A673 (cell line): ENCODE results near the gene PRSS48. TPM values are rescaled to one million over a fixed set of nuclear protein-coding genes. Genes with fewer than 3 reads are reported as not detected.

Experiments used
- BruUV-seq: library from RNA; stranded (reverse); fragments of 400-500 nt; replicated peaks from 2 replicates; lab custom pipeline; 2021; lab: Mats Ljungman, UMichigan
- CTCF ChIA-PET: fragments of 300-600 bp; sonication (Branson Sonifier 250); formaldehyde crosslinking; loops from one replicate; lab custom pipeline; 2022; ENCODE audit warnings: antibody characterized with exemption; lab: Charles Lee
- POLR2A ChIA-PET: fragments of 300-600 bp; sonication (Branson Sonifier 250); formaldehyde crosslinking; loops from one replicate; lab custom pipeline; 2022; ENCODE audit warnings: antibody characterized with exemption; ENCODE audit not compliant: low non-redundant PET; lab: Charles Lee
- DNase-seq: peaks from one replicate; pipeline ENCODE4 v3.0.0-alpha.2; 2015; ENCODE audit warnings: low spot score
- H3K27ac ChIP-seq: fragments of 200-600 bp; sonication (generic); 2 replicates; pipeline ENCODE4 v1.5.1; 2016; ENCODE audit warnings: mixed run types, low read depth, mild to moderate bottlenecking, mixed read lengths, antibody characterized with exemption, low read length; ENCODE audit not compliant: poor library complexity, severe bottlenecking
- H3K27me3 ChIP-seq: fragments of 200-600 bp; sonication (generic); replicated peaks from 2 replicates; pipeline ENCODE4 v1.6.1; 2017; ENCODE audit warnings: mixed run types, low read depth, mild to moderate bottlenecking, mixed read lengths, antibody characterized with exemption, low read length; ENCODE audit not compliant: insufficient read depth, poor library complexity
- H3K36me3 ChIP-seq: fragments of 200-600 bp; sonication (generic); 2 replicates; pipeline ENCODE4 v1.6.1; 2016; ENCODE audit warnings: mixed run types, mild to moderate bottlenecking, mixed read lengths, antibody characterized with exemption, low read length; ENCODE audit not compliant: insufficient read depth, poor library complexity, severe bottlenecking
- H3K4me1 ChIP-seq: fragments of 200-600 bp; sonication (generic); 2 replicates; pipeline ENCODE4 v1.6.1; 2017; ENCODE audit warnings: mixed run types, mild to moderate bottlenecking, mixed read lengths, antibody characterized with exemption, low read length; ENCODE audit not compliant: insufficient read depth, poor library complexity, severe bottlenecking
- H3K4me3 ChIP-seq: fragments of 200-600 bp; sonication (generic); 2 replicates; pipeline ENCODE4 v1.5.1; 2016; ENCODE audit warnings: low read depth, mixed run types, mild to moderate bottlenecking, mixed read lengths, low read length; ENCODE audit not compliant: poor library complexity, severe bottlenecking
- H3K9me3 ChIP-seq: fragments of 200-600 bp; sonication (generic); 2 replicates; pipeline ENCODE4 v1.6.1; 2016; ENCODE audit warnings: mixed run types, low read depth, mild to moderate bottlenecking, mixed read lengths, antibody characterized with exemption, low read length; ENCODE audit not compliant: poor library complexity, severe bottlenecking
- EZH2 ChIP-seq: fragments of 200-600 bp; sonication (generic); IDR thresholded peaks from 2 replicates; pipeline ENCODE4 v1.6.1; 2017; ENCODE audit warnings: borderline replicate concordance, low read depth, mild to moderate bottlenecking, mixed read lengths, antibody characterized with exemption, low read length; ENCODE audit not compliant: poor library complexity, severe bottlenecking
- intact Hi-C: fragments of 100-400 bp; cut with micrococcal nuclease; formaldehyde crosslinking; loops from one replicate; pipeline ENCODE4 v1.10.0; 2022; ENCODE audit not compliant: unreplicated experiment
- total RNA-seq: library from RNA; stranded (reverse); gene quantifications from 2 replicates; pipeline ENCODE4 v1.2.3, GENCODE V29; 2021
- TF ChIP-seq, protein P1 (sequence below): fragments of 300-800, 200-600 bp; sonication (generic); conservative IDR thresholded peaks from 2 replicates; pipeline ENCODE4 v1.5.1; 2017; ENCODE audit warnings: low read depth, mild to moderate bottlenecking, antibody characterized with exemption, low read length, moderate library complexity, mixed read lengths

The PRSS48 gene
- total RNA-seq, 1 experiment from 2014 or later, result not detected

DNA sequence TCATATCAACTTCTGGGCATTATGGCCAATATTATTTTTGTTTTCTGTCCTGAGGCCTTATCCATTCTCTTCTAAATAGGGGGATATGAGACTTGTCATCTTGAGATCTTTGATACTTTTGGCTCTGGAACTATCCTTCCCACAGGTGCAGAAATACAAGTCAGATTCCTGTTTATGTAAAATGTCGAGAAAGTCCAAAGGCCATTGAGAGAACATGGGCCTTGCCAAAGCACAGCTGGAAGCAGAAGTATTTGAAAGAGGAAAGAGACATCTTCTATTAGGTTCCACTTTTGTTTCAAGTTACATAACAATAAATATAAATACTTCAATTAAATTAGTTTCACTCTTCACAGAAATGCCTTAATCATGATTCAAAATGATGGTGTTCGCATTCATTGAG is 20.8 kb upstream of the PRSS48 start:
- no peaks in the 10 kb centered on the region for H3K36me3 ChIP-seq
- no peaks in the 10 kb centered on the region for H3K9me3 ChIP-seq
- H3K4me1 ChIP-seq, result no peaks in the 10 kb centered on the region
- ChIA-PET CTCF (no interaction called here), POLR2A (no interaction called here)
- intact Hi-C loops, result no loop called here
- no peak overlapping the region for H3K4me3 ChIP-seq
- TF ChIP-seq, protein P1, sequence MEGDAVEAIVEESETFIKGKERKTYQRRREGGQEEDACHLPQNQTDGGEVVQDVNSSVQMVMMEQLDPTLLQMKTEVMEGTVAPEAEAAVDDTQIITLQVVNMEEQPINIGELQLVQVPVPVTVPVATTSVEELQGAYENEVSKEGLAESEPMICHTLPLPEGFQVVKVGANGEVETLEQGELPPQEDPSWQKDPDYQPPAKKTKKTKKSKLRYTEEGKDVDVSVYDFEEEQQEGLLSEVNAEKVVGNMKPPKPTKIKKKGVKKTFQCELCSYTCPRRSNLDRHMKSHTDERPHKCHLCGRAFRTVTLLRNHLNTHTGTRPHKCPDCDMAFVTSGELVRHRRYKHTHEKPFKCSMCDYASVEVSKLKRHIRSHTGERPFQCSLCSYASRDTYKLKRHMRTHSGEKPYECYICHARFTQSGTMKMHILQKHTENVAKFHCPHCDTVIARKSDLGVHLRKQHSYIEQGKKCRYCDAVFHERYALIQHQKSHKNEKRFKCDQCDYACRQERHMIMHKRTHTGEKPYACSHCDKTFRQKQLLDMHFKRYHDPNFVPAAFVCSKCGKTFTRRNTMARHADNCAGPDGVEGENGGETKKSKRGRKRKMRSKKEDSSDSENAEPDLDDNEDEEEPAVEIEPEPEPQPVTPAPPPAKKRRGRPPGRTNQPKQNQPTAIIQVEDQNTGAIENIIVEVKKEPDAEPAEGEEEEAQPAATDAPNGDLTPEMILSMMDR, result no peak
- TF ChIP-seq EZH2, result no peak
- no TSS peak for BruUV-seq
- no peaks in the 10 kb centered on the region for H3K27me3 ChIP-seq
- DNase-seq, result no peak
- no peak overlapping the region for H3K27ac ChIP-seq

DNA sequence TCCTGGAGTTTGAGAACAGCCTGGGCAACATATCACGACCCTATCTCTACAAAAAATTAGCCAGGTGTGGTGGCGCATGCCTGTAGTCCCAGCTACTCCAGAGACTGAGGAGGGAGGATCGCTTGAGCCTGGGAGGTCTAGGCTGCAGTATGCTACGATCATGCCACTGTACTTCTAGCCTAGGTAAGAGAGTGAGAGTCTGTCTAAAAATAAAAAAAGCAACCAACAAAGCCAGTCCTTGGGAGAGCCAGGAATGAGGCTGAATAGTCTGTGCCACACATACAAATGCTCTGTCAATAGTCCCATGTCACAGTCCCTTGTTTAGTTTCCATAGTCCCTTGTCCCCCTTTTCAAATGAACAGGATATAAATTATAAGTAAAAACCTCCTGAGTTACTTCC is 19.3 kb upstream of the PRSS48 start:
- TF ChIP-seq EZH2, result no peak
- TF ChIP-seq, protein P1, result no peak
- Histone ChIP-seq H3K27ac (no peak overlapping the region), H3K27me3 (no peaks in the 10 kb centered on the region), H3K9me3 (no peaks in the 10 kb centered on the region), H3K4me1 (no peaks in the 10 kb centered on the region), H3K4me3 (no peak overlapping the region), H3K36me3 (no peaks in the 10 kb centered on the region)
- intact Hi-C loops, result no loop called here
- POLR2A ChIA-PET, result no interaction called here
- BruUV-seq, result no TSS peak
- CTCF ChIA-PET, result no interaction called here
- DNase-seq, result no peak

DNA sequence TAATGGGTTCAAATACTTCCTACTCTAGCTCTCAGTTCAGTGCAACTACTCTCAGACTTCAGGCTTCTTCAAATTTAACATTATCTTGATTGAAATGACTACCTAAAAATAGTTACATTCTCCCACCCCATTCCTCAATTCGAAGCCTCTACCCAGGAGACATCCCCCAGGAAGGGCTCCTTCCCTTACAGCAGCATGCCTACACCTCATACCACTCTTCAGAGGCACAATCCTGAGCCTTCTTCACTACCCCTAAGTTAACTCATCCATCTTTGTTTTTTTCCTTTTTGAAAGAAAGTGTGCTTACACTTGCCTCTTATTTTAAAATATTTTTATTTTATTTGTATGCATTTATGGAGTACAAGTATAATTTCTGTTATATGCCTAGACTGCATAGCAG is 17.2 kb upstream of the PRSS48 start:
- Histone ChIP-seq H3K27me3 (no peaks in the 10 kb centered on the region), H3K36me3 (no peaks in the 10 kb centered on the region), H3K27ac (no peak overlapping the region), H3K4me1 (no peaks in the 10 kb centered on the region), H3K9me3 (no peaks in the 10 kb centered on the region), H3K4me3 (no peak overlapping the region)
- DNase-seq, result no peak
- CTCF ChIA-PET, result no interaction called here
- intact Hi-C loops, result no loop called here
- no peak for TF ChIP-seq EZH2
- TF ChIP-seq, protein P1, result no peak
- BruUV-seq, result no TSS peak
- POLR2A ChIA-PET, result no interaction called here
